ENCODE results near the gene ZNF417.

ZNF417 gene

DNA sequence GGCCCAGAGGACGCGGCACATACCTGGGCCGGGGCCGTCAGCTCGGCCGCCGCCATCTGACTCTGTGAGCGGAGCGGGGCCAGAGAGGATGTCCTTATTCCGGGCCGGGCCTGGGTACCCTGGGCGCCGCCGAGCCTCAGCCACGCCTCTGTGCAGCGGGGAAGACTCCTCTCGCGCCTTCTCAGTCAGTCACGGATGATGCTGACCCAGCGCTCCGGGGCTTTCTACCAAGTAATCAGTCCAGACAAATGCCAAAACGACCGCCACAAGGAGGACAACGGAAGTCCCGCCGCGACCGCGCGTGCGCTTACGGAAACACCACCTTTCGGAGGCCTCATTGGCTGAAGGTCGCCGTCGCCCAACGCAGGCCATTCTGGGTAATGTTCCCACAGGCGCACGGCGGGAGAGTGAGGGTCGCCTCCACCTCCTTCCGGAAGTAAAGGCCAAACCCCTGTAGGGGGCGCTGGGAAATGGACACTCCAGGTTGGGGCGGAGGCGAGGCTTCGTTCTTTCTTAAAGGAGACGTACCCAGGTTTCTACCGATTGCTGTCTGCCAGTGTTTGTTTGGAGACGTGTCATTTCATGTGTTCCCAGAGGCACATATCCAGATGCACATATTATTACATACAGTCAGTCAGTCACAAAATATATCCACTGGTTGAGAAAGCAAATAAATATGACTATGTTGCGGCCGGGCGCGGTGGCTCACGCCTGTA lies 31.2 kb upstream of the ZNF417 start, which contains the start of gene ZNF256:
ZNF256 (minus strand) TSS at position 288 of the 716 bp plus-strand sequence; CDS start at position 56, 232 bp downstream.
- DNase-seq (ENCODE audit: low read depth) = peak; percentile 97
- TF ChIP-seq, protein P1, sequence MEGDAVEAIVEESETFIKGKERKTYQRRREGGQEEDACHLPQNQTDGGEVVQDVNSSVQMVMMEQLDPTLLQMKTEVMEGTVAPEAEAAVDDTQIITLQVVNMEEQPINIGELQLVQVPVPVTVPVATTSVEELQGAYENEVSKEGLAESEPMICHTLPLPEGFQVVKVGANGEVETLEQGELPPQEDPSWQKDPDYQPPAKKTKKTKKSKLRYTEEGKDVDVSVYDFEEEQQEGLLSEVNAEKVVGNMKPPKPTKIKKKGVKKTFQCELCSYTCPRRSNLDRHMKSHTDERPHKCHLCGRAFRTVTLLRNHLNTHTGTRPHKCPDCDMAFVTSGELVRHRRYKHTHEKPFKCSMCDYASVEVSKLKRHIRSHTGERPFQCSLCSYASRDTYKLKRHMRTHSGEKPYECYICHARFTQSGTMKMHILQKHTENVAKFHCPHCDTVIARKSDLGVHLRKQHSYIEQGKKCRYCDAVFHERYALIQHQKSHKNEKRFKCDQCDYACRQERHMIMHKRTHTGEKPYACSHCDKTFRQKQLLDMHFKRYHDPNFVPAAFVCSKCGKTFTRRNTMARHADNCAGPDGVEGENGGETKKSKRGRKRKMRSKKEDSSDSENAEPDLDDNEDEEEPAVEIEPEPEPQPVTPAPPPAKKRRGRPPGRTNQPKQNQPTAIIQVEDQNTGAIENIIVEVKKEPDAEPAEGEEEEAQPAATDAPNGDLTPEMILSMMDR (conservative IDR thresholded peaks at IDR 0.05; ENCODE audit: low read depth, low read length) = peak; percentile 71
- peak within 1 kb of the TSS; percentile 86 for H3K4me3 ChIP-seq (ENCODE audit: low read depth, low read length)

DNA sequence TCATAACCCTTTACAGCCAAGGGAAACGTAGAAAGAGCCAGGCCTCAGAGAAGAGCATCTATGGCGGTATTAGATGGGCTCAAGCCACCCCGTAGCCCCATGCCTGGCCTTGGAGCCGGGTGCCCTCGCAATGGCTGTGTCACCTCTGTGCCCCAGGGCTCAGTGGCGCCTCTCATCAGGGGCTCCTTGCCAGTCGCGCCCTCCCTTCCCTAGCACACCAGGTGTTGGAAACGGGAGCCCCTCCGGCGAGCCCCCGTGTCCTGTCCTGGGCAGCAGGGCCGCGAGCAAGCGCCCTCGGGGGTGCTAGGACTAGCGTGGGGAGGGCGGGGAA lies 30.7 kb upstream of the ZNF417 start:
- TF ChIP-seq, protein P1 (conservative IDR thresholded peaks at IDR 0.05; ENCODE audit: low read depth, low read length) = no peak
- H3K4me3 ChIP-seq (ENCODE audit: low read depth, low read length) = peak overlapping the region; percentile 86
- no peak for DNase-seq (ENCODE audit: low read depth)

DNA sequence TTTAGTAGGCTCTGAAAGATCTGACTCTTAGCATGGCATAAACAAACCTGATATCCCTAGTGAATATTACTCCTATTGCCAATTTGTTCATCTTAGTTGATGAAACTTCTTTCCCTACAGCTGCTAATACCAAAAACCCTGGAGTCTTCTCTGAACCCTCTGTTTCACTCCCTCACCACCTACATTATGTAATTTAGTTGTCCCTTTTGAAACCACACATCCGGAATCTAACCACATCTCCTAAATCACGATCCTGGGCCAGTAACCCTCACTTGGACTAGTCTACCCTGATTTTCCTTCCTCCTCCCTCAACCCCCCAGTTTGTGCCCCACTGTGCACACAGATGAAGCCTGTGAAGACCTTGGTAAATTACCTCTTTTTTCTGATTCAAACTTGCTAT lies 29.9 kb upstream of the ZNF417 start:
- H3K4me3 ChIP-seq (ENCODE audit: low read depth, low read length) = peak overlapping the region; percentile 86
- TF ChIP-seq, protein P1 (conservative IDR thresholded peaks at IDR 0.05; ENCODE audit: low read depth, low read length) = no peak
- no peak for DNase-seq (ENCODE audit: low read depth)

DNA sequence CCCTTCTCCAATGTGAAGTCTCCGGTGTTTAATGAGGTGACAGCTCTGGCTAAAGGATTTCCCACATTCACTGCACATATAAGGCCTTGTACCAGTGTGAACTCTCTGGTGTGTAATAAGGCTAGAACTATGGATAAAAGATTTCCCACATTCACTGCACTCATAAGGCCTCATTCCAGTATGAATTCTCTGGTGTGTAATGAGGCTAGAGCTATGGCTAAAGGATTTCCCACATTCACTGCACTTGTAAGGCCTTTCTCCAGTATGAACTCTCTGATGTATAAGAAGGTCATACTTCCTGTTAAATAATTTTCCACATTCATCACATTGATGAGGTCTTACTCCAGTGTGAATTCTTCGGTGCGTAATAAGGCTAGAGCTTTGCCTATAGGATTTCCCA lies 25.2 kb upstream of the ZNF417 start:
- H3K4me3 ChIP-seq (ENCODE audit: low read depth, low read length) = no peak overlapping the region
- DNase-seq (ENCODE audit: low read depth) = no peak
- TF ChIP-seq, protein P1 (conservative IDR thresholded peaks at IDR 0.05; ENCODE audit: low read depth, low read length) = no peak

DNA sequence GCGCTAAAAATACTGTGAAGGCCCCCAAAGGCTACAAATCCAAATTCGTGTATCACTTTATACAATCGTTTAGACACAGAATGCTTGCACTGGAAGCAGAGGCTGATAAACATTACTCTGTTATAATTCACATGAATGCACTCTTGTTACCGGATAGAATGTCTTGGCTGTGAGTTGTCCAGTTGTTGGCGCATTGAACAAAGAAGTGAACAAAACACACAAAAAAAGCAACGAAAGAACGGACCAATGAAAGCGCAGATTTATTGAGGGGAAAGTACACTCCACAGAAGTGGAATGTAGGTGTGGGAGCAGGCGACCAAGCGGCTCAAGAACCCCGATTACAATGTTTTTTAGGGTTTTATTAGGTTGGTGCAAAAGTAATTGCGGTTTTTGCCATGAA lies 19.3 kb upstream of the ZNF417 start:
- no peak overlapping the region for H3K4me3 ChIP-seq (ENCODE audit: low read depth, low read length)
- DNase-seq (ENCODE audit: low read depth) = no peak
- TF ChIP-seq, protein P1 (conservative IDR thresholded peaks at IDR 0.05; ENCODE audit: low read depth, low read length) = no peak

DNA sequence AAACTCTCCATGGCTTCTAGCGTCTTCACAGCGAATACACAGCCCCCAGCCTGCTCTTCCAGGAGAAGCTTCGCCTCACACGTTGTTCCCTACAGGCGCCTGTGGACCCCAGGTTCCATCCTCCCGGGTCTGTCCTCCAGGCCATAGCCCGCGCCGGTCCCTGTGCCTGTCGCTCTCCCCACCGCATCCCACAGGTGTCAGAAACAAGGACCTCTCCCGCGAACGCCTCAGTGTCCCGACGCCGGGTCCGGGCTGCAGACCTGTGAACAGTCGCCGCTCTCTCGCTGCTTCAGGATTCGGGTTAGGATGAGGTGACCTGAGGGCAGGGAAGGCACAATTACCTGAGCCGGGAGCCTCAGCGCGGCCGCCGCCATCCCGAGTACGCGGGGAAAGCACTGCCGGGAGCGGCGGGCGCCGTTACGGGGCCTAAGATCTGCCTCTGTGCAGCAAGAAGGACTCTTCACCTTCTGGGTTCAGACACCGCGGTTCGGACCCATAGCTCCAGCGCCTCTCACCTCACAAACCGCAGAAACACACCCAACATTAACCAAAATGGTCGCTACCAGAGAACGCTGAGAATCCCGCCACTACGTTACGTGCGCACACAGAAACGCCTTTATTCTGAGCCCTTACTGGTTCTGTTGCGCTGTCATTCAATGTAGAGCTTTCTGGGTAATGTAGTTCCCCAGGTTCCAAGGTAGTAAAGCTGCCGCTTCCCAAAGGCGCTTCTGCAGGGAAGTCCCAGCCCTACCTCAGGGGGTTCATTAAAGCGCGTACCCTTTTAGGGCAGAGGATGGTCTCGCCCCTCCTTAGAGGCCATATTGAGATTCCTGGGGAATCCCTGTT lies 18.7 kb upstream of the ZNF417 start, which contains the start of gene ZNF418:
ZNF418 (minus strand) TSS at position 583 of the 846 bp plus-strand sequence. CDS start 1,580 bp downstream, outside the sequence.
- DNase-seq (ENCODE audit: low read depth) = peak; percentile 91
- TF ChIP-seq, protein P1 (conservative IDR thresholded peaks at IDR 0.05; ENCODE audit: low read depth, low read length) = no peak

More for the DNA sequence above, 18.7 kb upstream of the ZNF417 start, which contains the start of gene ZNF418:
- peak within 1 kb of the TSS; percentile 78 for H3K4me3 ChIP-seq (ENCODE audit: low read depth, low read length)
